Measurements from ENCODE around the gene MEAK7.

Gene MEAK7

GRCh38 chr16:84462296-84463210, 41.9 kb downstream of the MEAK7 start:
- no peak for DNase-seq

DNA sequence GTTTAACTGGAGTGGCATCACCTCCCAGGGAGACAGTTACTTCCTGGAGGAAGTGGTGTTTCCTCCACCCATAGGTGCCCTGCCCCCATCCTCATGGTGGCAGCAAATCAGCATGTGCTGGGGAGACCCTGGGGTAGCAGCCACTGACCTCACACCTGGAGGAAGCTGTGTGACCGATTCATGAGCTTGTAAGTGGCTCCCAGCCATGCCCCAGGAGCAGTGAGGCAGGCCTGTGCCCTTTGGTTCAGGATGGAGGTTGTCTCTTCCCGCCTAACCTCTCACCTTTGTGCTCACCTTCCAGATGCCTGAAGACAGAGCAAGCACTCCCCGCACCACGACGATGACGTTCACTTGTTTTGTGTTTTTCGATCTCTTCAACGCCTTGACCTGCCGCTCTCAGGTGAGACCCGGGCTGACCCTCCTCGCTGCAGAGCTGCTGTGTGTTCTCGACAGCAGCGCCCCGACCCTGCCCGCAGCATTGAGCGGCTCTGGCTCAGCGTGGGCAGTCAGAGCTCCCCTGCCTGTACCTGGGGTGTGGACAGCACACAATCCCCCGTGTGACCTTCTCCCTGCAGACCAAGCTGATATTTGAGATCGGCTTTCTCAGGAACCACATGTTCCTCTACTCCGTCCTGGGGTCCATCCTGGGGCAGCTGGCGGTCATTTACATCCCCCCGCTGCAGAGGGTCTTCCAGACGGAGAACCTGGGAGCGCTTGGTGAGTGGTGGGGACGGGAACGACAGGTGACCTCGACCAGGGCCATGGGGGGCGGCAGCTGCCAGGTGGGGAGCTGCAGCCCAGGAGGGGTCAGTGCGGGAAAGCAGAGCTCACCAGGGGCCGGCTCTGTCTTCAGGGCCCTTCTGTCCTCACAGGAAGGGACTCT, 42.8 kb downstream of the MEAK7 start:
- DNase-seq = no peak

DNA sequence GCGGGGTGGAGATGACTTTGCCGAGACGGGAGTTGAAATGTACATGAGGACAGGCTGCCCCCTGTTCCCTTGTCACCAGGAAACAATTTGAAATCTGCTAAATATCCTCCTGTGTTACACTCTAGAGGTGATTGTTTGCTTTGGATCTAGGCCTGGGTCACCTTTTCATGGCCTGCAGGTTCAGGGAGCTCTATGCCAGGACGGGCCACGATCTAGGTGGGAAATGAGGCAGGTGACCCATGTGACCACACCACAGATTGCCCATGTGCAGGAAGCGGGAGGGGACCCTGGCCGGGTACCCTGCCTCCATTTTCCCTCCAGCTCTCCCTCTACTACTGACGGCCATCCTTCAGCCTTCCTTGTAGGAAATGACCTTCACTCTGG, 43.4 kb downstream of the MEAK7 start:
- DNase-seq = no peak

- DNase-seq = no peak
Measured at GRCh38 chr16:84460406-84461028, 43.9 kb downstream of the MEAK7 start.

DNA sequence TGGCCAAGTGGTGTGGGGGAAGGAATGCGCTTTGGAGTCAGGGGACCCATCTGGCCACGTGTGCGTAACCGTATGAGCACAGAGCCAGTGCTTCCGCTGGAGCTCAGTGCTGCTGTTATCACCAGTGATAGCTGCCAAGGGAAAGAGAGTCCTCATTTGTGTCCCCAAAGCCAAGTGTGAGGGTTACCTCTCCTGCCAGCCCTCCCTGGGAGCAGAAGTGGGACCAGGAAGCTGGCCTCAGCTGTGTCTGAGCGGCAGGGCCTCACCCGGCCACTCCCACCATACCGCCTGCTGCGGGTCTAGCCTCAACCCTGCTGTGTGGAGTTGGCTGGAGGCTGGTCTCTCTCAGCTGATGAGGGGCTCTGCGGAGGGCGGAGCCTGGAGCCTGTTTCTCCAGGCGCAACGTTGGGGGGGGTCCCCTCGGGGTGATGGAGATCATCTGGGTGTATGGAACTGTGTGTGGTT, 44.5 kb downstream of the MEAK7 start:
- DNase-seq = no peak

- DNase-seq = no peak
Measured at GRCh38 chr16:84459533-84459894, 44.9 kb downstream of the MEAK7 start.

DNA sequence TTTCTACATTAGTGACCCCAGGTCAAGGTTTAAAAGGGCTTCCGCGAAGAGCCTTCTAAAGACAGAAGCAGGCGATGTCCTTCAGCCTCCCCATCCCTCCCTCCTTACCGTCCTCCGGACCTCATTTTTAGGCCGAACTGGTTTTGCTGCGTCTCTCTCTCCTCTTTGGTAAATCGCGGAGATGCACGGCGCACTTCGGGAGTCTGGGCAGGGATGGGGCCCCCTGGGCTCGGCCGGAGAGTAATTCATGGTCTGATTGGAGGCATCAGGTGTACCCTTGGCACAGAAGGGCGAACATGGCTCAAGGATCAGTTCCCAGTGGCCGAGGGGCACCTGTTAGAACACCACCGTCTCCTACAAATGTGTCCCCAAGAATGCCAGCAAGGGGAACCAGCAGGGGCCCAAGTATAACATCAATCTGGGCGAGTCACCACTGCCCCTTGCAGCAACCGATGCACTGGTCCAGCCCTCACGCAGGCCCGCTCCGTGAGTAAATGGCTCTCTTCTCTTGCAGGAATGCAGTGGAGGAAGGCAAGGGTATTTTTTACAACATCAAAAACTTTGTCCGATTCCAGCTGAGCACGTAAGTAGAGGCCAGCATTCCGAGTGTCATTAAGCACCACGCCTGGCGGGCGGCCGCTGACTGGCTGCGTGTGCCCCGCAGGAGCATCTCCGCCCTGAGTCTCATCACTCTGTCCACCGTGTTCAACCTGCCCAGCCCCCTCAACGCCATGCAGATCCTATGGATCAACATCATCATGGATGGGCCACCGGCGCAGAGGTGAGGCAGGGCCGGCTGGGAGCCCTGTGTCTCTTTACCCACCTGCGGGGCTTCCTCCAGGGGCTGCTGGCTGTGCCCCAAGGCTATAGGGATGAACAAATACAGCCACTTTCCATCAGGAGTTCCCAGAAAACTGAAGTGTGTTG, 45.6 kb downstream of the MEAK7 start:
- DNase-seq = no peak

GRCh38 chr16:84455031-84455430, 49.4 kb downstream of the MEAK7 start:
- no peak for DNase-seq
